CD14-positive monocyte (primary cell): Measurements from ENCODE around the gene HPGD. TPM values are rescaled to one million over a fixed set of nuclear protein-coding genes. Genes with fewer than 3 reads are reported as not detected.

Experiments used
- DNase-seq, 3 donors: peaks; one replicate each; pipeline ENCODE4 v3.0.0-alpha.2; 2011 to 2022
- H2AFZ ChIP-seq: 2 replicates; pipeline ENCODE4 v1.6.0; 2012; ENCODE audit warnings: mild to moderate bottlenecking, low read depth, low read length, inconsistent platforms; ENCODE audit not compliant: insufficient read depth, poor library complexity, severe bottlenecking
- H3K27ac ChIP-seq, 2 donors: 1 replicate in 1 of 2; 2 replicates in 1 of 2; pipeline ENCODE4 v1.5.1; 2012 to 2013; ENCODE audit warnings: low read length in 2 of 2, control low read depth in 1 of 2, inconsistent platforms in 1 of 2, low read depth in 1 of 2, mild to moderate bottlenecking in 1 of 2
- H3K27me3 ChIP-seq, 2 donors: one replicate each; pipeline versions ENCODE4 v1.6.0 to v1.6.1; 2011 to 2013; ENCODE audit warnings: low read length in 2 of 2; ENCODE audit not compliant: control insufficient read depth in 2 of 2, insufficient read depth in 2 of 2
- H3K36me3 ChIP-seq, 2 donors: replicated peaks in 1 of 2; 1 replicate in 1 of 2; 2 replicates in 1 of 2; pipeline versions ENCODE4 v1.5.1 to v1.6.1; 2012 to 2013; ENCODE audit warnings: low read length in 2 of 2, control low read depth in 1 of 2, inconsistent platforms in 1 of 2, mild to moderate bottlenecking in 1 of 2; ENCODE audit not compliant: insufficient read depth in 2 of 2, control insufficient read depth in 1 of 2
- H3K4me1 ChIP-seq, 2 donors: 1 replicate in 1 of 2; 2 replicates in 1 of 2; pipeline versions ENCODE4 v1.5.1 to v1.6.1; 2012 to 2013; ENCODE audit warnings: low read length in 2 of 2, control low read depth in 1 of 2, inconsistent platforms in 1 of 2, mild to moderate bottlenecking in 1 of 2, moderate library complexity in 1 of 2; ENCODE audit not compliant: insufficient read depth in 2 of 2, control insufficient read depth in 1 of 2
- H3K4me2 ChIP-seq: replicated peaks from 2 replicates; pipeline ENCODE3; 2012; ENCODE audit warnings: low read length, moderate library complexity, mild to moderate bottlenecking; ENCODE audit not compliant: poor library complexity, severe bottlenecking; ENCODE audit errors: extremely low read depth
- H3K4me3 ChIP-seq, 3 experiments: fragments of 200-600 bp in 1 of 3; sonication (generic) in 1 of 3; replicated peaks in 1 of 3; 1 replicate in 2 of 3; 2 replicates in 1 of 3; pipeline ENCODE4 v1.5.1; 2011 to 2013; ENCODE audit warnings: low read length in 3 of 3, mild to moderate bottlenecking in 3 of 3, control low read depth in 2 of 3, low read depth in 2 of 3, inconsistent platforms in 1 of 3, moderate library complexity in 1 of 3
- H3K79me2 ChIP-seq: 2 replicates; pipeline ENCODE4 v1.6.0; 2012; ENCODE audit warnings: mild to moderate bottlenecking, control low read depth, inconsistent platforms, low read length, moderate library complexity; ENCODE audit not compliant: insufficient read depth
- H3K9ac ChIP-seq: 2 replicates; pipeline ENCODE4 v1.6.0; 2017; ENCODE audit warnings: low read length, mild to moderate bottlenecking; ENCODE audit not compliant: insufficient read depth, poor library complexity, severe bottlenecking
- H3K9me3 ChIP-seq, 2 donors: replicated peaks in 1 of 2; 1 replicate in 1 of 2; 2 replicates in 1 of 2; pipeline versions ENCODE4 v1.5.1 to v1.6.1; 2012 to 2013; ENCODE audit warnings: low read length in 2 of 2, control low read depth in 1 of 2; ENCODE audit not compliant: control insufficient read depth in 1 of 2, insufficient read depth in 1 of 2
- H4K20me1 ChIP-seq: 2 replicates; pipeline ENCODE4 v1.6.0; 2012; ENCODE audit warnings: mild to moderate bottlenecking, low read length, control low read depth, moderate library complexity; ENCODE audit not compliant: insufficient read depth
- H3K27ac Mint-ChIP-seq, 7 donors: one replicate each; pipeline ENCODE4 v1.8.0; 2020; ENCODE audit warnings: mild to moderate bottlenecking in 7 of 7, mixed read lengths in 7 of 7, moderate library complexity in 6 of 7, inconsistent platforms in 2 of 7
- H3K27me3 Mint-ChIP-seq, 3 donors: one replicate each; pipeline ENCODE4 v1.8.0; 2021 to 2022; ENCODE audit warnings: low read depth in 3 of 3, mild to moderate bottlenecking in 3 of 3, mixed read lengths in 3 of 3, moderate library complexity in 3 of 3, inconsistent platforms in 1 of 3
- H3K36me3 Mint-ChIP-seq, 2 donors: one replicate each; pipeline ENCODE4 v1.8.0; 2020; ENCODE audit warnings: mixed read lengths in 2 of 2, inconsistent platforms in 1 of 2, mild to moderate bottlenecking in 1 of 2
- H3K4me1 Mint-ChIP-seq: one replicate; pipeline ENCODE4 v1.8.0; 2020; ENCODE audit warnings: mild to moderate bottlenecking, mixed read lengths
- H3K4me3 Mint-ChIP-seq, 2 donors: one replicate each; pipeline ENCODE4 v1.8.0; 2020; ENCODE audit warnings: mild to moderate bottlenecking in 2 of 2, mixed read lengths in 2 of 2, moderate library complexity in 1 of 2
- H3K9me3 Mint-ChIP-seq, 7 donors: one replicate each; pipeline ENCODE4 v1.8.0; 2020 to 2022; ENCODE audit warnings: mixed read lengths in 7 of 7, mild to moderate bottlenecking in 6 of 7, moderate library complexity in 6 of 7, inconsistent platforms in 2 of 7
- CTCF ChIP-seq: fragments of 200-600 bp; IDR thresholded peaks from one replicate; pipeline ENCODE4 v1.8.0; 2022; ENCODE audit warnings: antibody characterized with exemption, mild to moderate bottlenecking
- WGBS: methylation state at CpG from one replicate; pipeline ENCODE4 v1.1.5; 2013; ENCODE audit warnings: missing lambda C conversion rate; ENCODE audit not compliant: insufficient coverage; 5-methylcytosine and 5-hydroxymethylcytosine counted together
- intact Hi-C, 2 donors: fragments of 100-400 bp; cut with micrococcal nuclease; formaldehyde crosslinking; loops; one replicate each; pipeline versions ENCODE4 v1.15.0 to v1.15.1; 2023
- polyA plus RNA-seq, 3 donors: library from polyadenylated mRNA; depleted of rRNA in 1 of 3; unstranded in 2 of 3; stranded (reverse) in 1 of 3; fragments of 300-500 nt in 2 of 3; fragments of >200 nt in 1 of 3; fragmentation: Illumina TruSeq in 2 of 3; gene quantifications; 1 replicate in 2 of 3; 2 replicates in 1 of 3; pipeline ENCODE4 v1.2.3, GENCODE V29; 2012 to 2021

HPGD gene
- polyA plus RNA-seq, 3 donors: 0.17 to 2.3 (median 1.3) TPM

DNA sequence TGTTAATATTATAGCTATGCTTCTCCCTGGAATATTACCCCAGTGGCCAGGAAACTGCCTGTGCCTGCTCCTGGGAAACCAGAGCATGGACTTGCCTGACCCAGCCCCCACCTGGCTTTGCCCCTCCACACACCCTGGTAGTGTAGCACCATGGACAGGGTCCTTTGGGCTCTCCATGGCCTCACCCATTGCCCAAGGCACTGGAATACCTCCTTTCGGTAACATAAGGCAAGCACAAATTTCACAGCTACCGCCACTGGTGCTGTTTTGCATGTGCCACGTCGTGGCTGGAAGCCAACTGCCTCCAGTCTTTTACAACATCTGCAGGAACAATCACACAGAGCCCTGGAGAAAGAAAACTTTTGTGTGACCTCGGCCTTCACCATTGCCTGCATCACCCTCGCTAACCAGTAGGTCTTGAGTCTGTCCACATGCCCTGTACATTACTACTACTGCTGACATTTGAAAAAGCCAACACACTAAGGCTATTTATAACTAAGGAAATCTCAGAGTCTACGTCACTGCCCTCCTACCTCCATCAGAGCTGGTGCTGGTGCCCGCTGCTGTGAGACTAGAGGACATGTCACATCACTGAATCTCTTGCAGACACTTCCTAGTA lies 47.7 kb downstream of the HPGD start:
- no peak for DNase-seq
- Histone ChIP-seq H3K36me3 (no peaks in the 10 kb centered on the region), H3K27ac (no peak overlapping the region), H2AFZ (no peak overlapping the region), H3K4me1 (no peaks in the 10 kb centered on the region), H3K27me3 (no peaks in the 10 kb centered on the region), H3K4me2 (no peak overlapping the region), H3K9ac (no peak overlapping the region), H3K9me3 (peaks cover 0 to 4% of the 10 kb centered on the region in 2 donors), H3K79me2 (no peaks in the 10 kb centered on the region), H4K20me1 (no peaks in the 10 kb centered on the region), H3K4me3 (no peak overlapping the region)
- no peaks in the 10 kb centered on the region for H3K4me1 Mint-ChIP-seq
- H3K27me3 Mint-ChIP-seq: peaks cover 0 to 4% (median 4%) of the 10 kb centered on the region in 3 donors
- no peak overlapping the region for H3K27ac Mint-ChIP-seq
- H3K36me3 Mint-ChIP-seq: no peaks in the 10 kb centered on the region
- H3K9me3 Mint-ChIP-seq: peaks cover 0 to 16% (median 4%) of the 10 kb centered on the region in 7 donors
- TF ChIP-seq CTCF: no peak
- H3K4me3 Mint-ChIP-seq: no peak overlapping the region
- WGBS: 90% methylated on average over 8 of the region's 8 CpGs
- intact Hi-C loops: no loop called here

DNA sequence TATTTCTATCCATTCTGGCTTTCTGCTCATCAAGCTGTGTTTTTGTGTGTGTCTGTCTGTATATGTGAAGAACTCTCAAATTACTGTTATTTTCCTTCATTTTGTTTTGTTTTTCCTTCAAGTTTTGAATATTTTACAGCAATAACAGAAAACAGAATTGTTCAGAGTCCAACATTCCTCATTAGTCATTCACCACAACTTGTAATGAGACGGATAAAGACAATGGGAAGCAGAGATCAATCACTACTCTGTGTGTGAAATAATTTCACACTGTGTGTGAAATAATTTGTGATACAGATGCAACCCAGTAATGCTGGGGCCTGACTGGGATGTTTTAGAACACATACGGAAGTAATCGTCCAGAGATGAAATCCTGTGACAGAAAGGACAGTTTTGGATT lies 55.2 kb downstream of the HPGD start:
- Histone ChIP-seq H3K27ac (no peak overlapping the region), H3K36me3 (no peaks in the 10 kb centered on the region), H3K4me2 (no peak overlapping the region), H2AFZ (no peak overlapping the region), H3K4me1 (no peaks in the 10 kb centered on the region), H4K20me1 (no peaks in the 10 kb centered on the region), H3K79me2 (no peaks in the 10 kb centered on the region), H3K9me3 (no peaks in the 10 kb centered on the region), H3K4me3 (no peak overlapping the region), H3K9ac (no peak overlapping the region), H3K27me3 (no peaks in the 10 kb centered on the region)
- peaks cover 0 to 4% (median 0%) of the 10 kb centered on the region in 7 donors for H3K9me3 Mint-ChIP-seq
- DNase-seq: no peak
- peaks cover 1% of the 10 kb centered on the region for H3K4me1 Mint-ChIP-seq
- intact Hi-C loops: no loop called here
- no peak overlapping the region for H3K4me3 Mint-ChIP-seq
- no peak for TF ChIP-seq CTCF
- no CpG with 5 or more reads among the region's 3 CpGs for WGBS
- no peaks in the 10 kb centered on the region for H3K36me3 Mint-ChIP-seq
- H3K27me3 Mint-ChIP-seq: peaks cover 0 to 4% (median 2%) of the 10 kb centered on the region in 3 donors
- no peak overlapping the region for H3K27ac Mint-ChIP-seq
